K562 (cell line): ENCODE data around the gene HDGFL2. TPM values are rescaled to one million over a fixed set of nuclear protein-coding genes. Genes with fewer than 3 reads are reported as not detected.

Experiments used
- ATAC-seq: fragments of 200-7000 bp; cut with Tn5 transposase; 3 replicates; pipeline ENCODE4 v1.9.1; 2020; ENCODE audit warnings: moderate library complexity
- BruUV-seq: library from RNA; stranded (reverse); fragments of 400-500 nt; replicated peaks from 2 replicates; lab custom pipeline; 2021; lab: Mats Ljungman, UMichigan
- CTCF ChIA-PET: fragments of 300-600 bp; formaldehyde crosslinking; extraction: SDS; loops from one replicate; lab custom pipeline; 2021; ENCODE audit warnings: low intra/inter-chr PET ratio; lab: Yijun Ruan, JAX
- POLR2A ChIA-PET: fragments of 300-600, 350-650 bp; sonication (Branson Sonifier 250); formaldehyde crosslinking; extraction: SDS; loops from one replicate; lab custom pipeline; 2021; ENCODE audit warnings: antibody characterized with exemption, inconsistent platforms; lab: Yijun Ruan, JAX
- DNase-seq, 4 experiments: peaks; one replicate each; pipeline versions ENCODE4 v3.0.0 to v3.0.0-alpha.2; 2011 to 2018; ENCODE audit warnings: low spot score in 3 of 4, mixed read lengths in 3 of 4; ENCODE audit errors: extremely low read depth in 1 of 4
- FAIRE-seq: peaks from 2 replicates; lab custom pipeline; 2011; peaks lifted over from hg19 to GRCh38; lab: Jason Lieb, UNC
- H2AFZ ChIP-seq: 2 replicates; pipeline ENCODE4 v1.6.0; 2011; ENCODE audit warnings: low read depth, low read length, control low read depth, inconsistent platforms
- H3K27ac ChIP-seq: fragments of 200-600 bp; 3 replicates; pipeline ENCODE4 v1.8.0; 2011; ENCODE audit warnings: low read depth, mild to moderate bottlenecking, control low read depth, inconsistent platforms, low read length, moderate library complexity, mixed read lengths; ENCODE audit errors: extremely low read depth
- H3K27me3 ChIP-seq, 2 experiments: fragments of 300-600 bp in 1 of 2; 2 replicates in 1 of 2; 3 replicates in 1 of 2; pipeline versions ENCODE4 v1.6.0 to v1.8.0; 2011; ENCODE audit warnings: inconsistent platforms in 2 of 2, low read length in 2 of 2, mild to moderate bottlenecking in 1 of 2, mixed read lengths in 1 of 2, moderate library complexity in 1 of 2; ENCODE audit not compliant: control insufficient read depth in 2 of 2, insufficient read depth in 2 of 2
- H3K36me3 ChIP-seq: fragments of 300-600 bp; 3 replicates; pipeline ENCODE4 v1.8.0; 2011; ENCODE audit warnings: mild to moderate bottlenecking, low read length, inconsistent platforms; ENCODE audit not compliant: control insufficient read depth, insufficient read depth
- H3K4me1 ChIP-seq, 2 experiments: fragments of 200-600 bp in 1 of 2; replicated peaks in 1 of 2; 2 replicates in 1 of 2; 3 replicates in 1 of 2; pipeline versions ENCODE4 v1.5.1 to v1.8.0; 2011; ENCODE audit warnings: inconsistent platforms in 2 of 2, low read length in 2 of 2, mild to moderate bottlenecking in 1 of 2, mixed read lengths in 1 of 2, moderate library complexity in 1 of 2; ENCODE audit not compliant: control insufficient read depth in 2 of 2, insufficient read depth in 2 of 2
- H3K4me2 ChIP-seq: 2 replicates; pipeline ENCODE4 v1.6.1; 2011; ENCODE audit warnings: low read length, control low read depth, inconsistent platforms, mixed read lengths; ENCODE audit not compliant: insufficient read depth
- H3K4me3 ChIP-seq: fragments of 200-600 bp; sonication (generic), shearing (Covaris generic); 2 replicates; pipeline ENCODE4 v1.5.1; 2016; ENCODE audit warnings: control low read depth, inconsistent platforms
- H3K79me2 ChIP-seq: fragments of 200-600 bp; 3 replicates; pipeline ENCODE4 v1.8.0; 2011; ENCODE audit warnings: low read length, inconsistent platforms; ENCODE audit not compliant: control insufficient read depth, insufficient read depth
- H3K9ac ChIP-seq, 2 experiments: 2 replicates each; pipeline versions ENCODE4 v1.6.0 to v1.6.1; 2011; ENCODE audit warnings: low read depth in 2 of 2, low read length in 2 of 2, control low read depth in 1 of 2, inconsistent platforms in 1 of 2, mild to moderate bottlenecking in 1 of 2, mixed read lengths in 1 of 2; ENCODE audit not compliant: insufficient read depth in 1 of 2
- H3K9me1 ChIP-seq: one replicate; pipeline ENCODE4 v1.6.0; 2011; ENCODE audit warnings: inconsistent platforms, mild to moderate bottlenecking, low read length, moderate library complexity; ENCODE audit not compliant: control insufficient read depth, insufficient read depth
- H3K9me3 ChIP-seq: replicated peaks from 2 replicates; pipeline ENCODE4 v1.5.1; 2011; ENCODE audit warnings: low read depth, low read length, inconsistent platforms; ENCODE audit not compliant: control insufficient read depth, insufficient read depth
- H4K20me1 ChIP-seq: replicated peaks from 2 replicates; pipeline ENCODE4 v1.6.1; 2011; ENCODE audit warnings: low read length, inconsistent platforms, mixed read lengths; ENCODE audit not compliant: control insufficient read depth, insufficient read depth
- BCOR ChIP-seq: fragments of 450-650 bp; IDR thresholded peaks from 2 replicates; pipeline ENCODE4 v1.6.1; 2016
- POLR2B ChIP-seq: fragments of 450-650 bp; IDR thresholded peaks from 2 replicates; pipeline ENCODE4 v1.6.1; 2018; ENCODE audit warnings: low read depth; ENCODE audit not compliant: partially characterized antibody
- RBM25 ChIP-seq: fragments of 200-400 bp; formaldehyde crosslinking; IDR thresholded peaks from 2 replicates; pipeline ENCODE4 v1.6.1; 2018; ENCODE audit warnings: low read length, low read depth, moderate library complexity; ENCODE audit not compliant: severe bottlenecking
- SMAD1 ChIP-seq: fragments of 150-350 bp; IDR thresholded peaks from 2 replicates; pipeline ENCODE4 v1.6.1; 2014; ENCODE audit warnings: low read length, low read depth; ENCODE audit not compliant: partially characterized antibody
- WGBS: fragments of 100-300 bp; shearing (Covaris generic); methylation state at CpG from one replicate; pipeline ENCODE4 v1.1.6; 2016; ENCODE audit warnings: low coverage, mixed read lengths; ENCODE audit not compliant: insufficient coverage; ENCODE audit errors: missing lambda C conversion rate; 5-methylcytosine and 5-hydroxymethylcytosine counted together
- in situ Hi-C: fragments of 300-500 bp; cut with MboI; formaldehyde crosslinking; loops from 4 replicates; pipeline ENCODE4 v1.15.0; 2018; ENCODE audit warnings: inconsistent platforms, mixed read lengths
- intact Hi-C: fragments of 100-400 bp; cut with micrococcal nuclease; formaldehyde crosslinking; loops from 2 replicates; pipeline ENCODE4 v1.14.2; 2022
- polyA plus RNA-seq, 8 experiments: library from polyadenylated mRNA; depleted of rRNA in 4 of 8; stranded (reverse) in 5 of 8; unstranded in 3 of 8; fragments of >200 nt; fragmentation: Nextera tagmentation in 2 of 8; fragmentation: Illumina TruSeq in 1 of 8; extraction: Ambion mirVana in 2 of 8; extraction: Trizol in 1 of 8; gene quantifications; 2 replicates each; pipeline versions ENCODE4 v1.2.1 to v1.2.3, GENCODE V29; 2011 to 2014; ENCODE audit warnings: inconsistent platforms in 1 of 8, missing spikeins in 1 of 8
- total RNA-seq, 7 experiments: library from RNA; depleted of rRNA in 6 of 7; stranded (reverse); fragments of >200 nt in 6 of 7; fragmentation: Illumina TruSeq in 2 of 7; extraction: Trizol in 2 of 7; gene quantifications; 2 replicates each; pipeline versions ENCODE4 v1.2.1 to v1.2.3, GENCODE V29; 2011 to 2021; ENCODE audit warnings: low replicate concordance in 1 of 7

Gene HDGFL2
- total and polyA plus RNA-seq, 9 of the 15 experiments (the other 6 are each of a cell fraction or from before 2014, with no cell fraction given), result 0.13 to 61.7 (median 16.0) TPM

DNA sequence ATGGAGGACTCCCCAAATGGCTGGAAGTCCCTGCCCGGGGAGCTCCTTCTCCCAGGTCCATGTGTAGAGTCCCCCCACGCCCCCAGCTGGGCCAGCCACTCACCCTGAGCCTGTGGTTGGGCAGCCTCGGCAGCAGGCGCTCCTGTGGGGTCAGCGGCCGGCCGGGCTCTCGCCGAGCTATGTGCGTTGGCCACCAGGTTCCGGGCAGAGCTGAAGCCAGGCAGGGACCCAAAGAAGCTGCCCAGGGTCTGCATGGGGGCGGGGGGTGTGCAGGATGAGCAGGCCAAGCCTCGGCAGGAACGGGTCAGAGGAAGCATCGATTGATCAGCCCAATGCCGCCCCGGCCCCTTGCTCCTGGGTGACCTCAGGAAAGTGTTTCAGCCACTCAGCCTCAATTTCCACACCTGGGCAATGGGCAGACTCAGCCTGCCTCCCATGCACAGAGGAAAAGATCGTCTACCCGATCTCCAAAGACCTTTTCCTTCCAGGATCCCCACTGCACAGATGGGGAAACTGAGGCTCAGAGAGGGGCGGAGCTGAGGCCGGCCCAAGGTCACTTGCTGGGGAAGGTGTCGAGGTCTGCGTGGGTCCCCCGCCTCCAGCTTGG is 45.5 kb downstream of the HDGFL2 start:
- H4K20me1 ChIP-seq, result 0 out of 2 replicates have a peak, but pooled peaks cover 3% of the 10 kb centered on the region
- no peaks in the 10 kb centered on the region for H3K9me1 ChIP-seq
- CTCF ChIA-PET, result no interaction called here
- no peaks in the 10 kb centered on the region for H3K79me2 ChIP-seq
- ATAC-seq, result no peak
- no peaks in the 10 kb centered on the region for H3K36me3 ChIP-seq
- POLR2A ChIA-PET, result interaction anchor here (1.2 kb wide), 1 partner anchor 22 kb away, joined by 3 read pairs; the partner anchor contains the start of gene LRG1
- BruUV-seq, result no TSS peak
- in situ Hi-C loops, result loop anchor here (5.0 kb wide), 1 partner anchor 245 kb away; no protein-coding TSS in a partner anchor
- H3K9ac ChIP-seq, result peak overlapping the region in 1 of 2 experiments; percentile 61; a peak in 2 of 4 replicates
- H3K4me1 ChIP-seq, result peaks cover 0 to 29% of the 10 kb centered on the region in 2 experiments; a peak in 2 of 5 replicates
- FAIRE-seq, result no peak
- H3K4me2 ChIP-seq, result no peak overlapping the region
- H3K27me3 ChIP-seq, result peaks cover 7 to 26% of the 10 kb centered on the region in 2 experiments; a peak in 3 of 5 replicates
- 0 out of 2 replicates have a peak, but pooled peaks have one; percentile 36 for TF ChIP-seq BCOR
- no peak for TF ChIP-seq POLR2B
- TF ChIP-seq SMAD1, result no peak
- peak; percentile 47 for TF ChIP-seq RBM25
- TF ChIP-seq, all 486 proteins: peak for 2
- no peak for DNase-seq
- WGBS, result 20% methylated on average over 12 of the region's 24 CpGs
- no peak overlapping the region for H3K4me3 ChIP-seq
- no peaks in the 10 kb centered on the region for H3K9me3 ChIP-seq
- H3K27ac ChIP-seq, result no peak overlapping the region
- intact Hi-C loops, result no loop called here
- H2AFZ ChIP-seq, result no peak overlapping the region
